Measurements from ENCODE around the gene TREML1.

TREML1 gene

DNA sequence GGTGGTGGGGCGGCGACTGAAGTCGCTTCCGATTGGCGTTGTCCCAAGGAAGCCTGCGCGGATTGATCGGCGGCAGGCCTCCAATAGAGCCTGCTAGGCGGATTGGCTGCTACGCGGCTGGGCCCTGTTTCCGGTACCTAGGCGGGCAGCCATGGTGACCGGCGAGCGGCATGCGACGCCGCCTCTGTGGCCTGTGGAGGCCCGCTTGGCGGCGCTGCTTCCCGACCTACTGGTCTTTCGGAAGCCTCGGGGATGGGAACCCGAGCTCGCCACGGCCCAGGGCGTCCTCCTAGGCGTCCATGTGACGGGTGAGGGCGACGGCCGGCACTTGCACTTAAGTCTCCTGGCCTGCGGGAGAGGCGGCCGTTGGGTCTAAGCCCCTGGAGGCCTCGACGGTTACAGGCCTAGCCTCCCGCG lies 53.3 kb downstream of the TREML1 start:
- DNase-seq (ENCODE audit: low read depth) = no peak
- TF ChIP-seq CTCF (IDR thresholded peaks at IDR 0.05; ENCODE audit: control insufficient read depth, extremely low read depth, insufficient read depth) = no peak
- H3K4me3 ChIP-seq (ENCODE audit: low read depth, low read length) = no peak overlapping the region

All from LNCaP clone FGC (cell line).